ENCODE data around the gene UNK. TPM values are rescaled to one million over a fixed set of nuclear protein-coding genes. Genes with fewer than 3 reads are reported as not detected.

The UNK gene
- total and polyA plus RNA-seq, 2 of the 13 experiments (the other 11 are each of a cell fraction or from before 2014, with no cell fraction given) = 31.6 to 33.0 TPM

GRCh38 chr17:75754378-75755204 lies 30.0 kb upstream of the UNK start (continued):
- TF ChIP-seq ELK4 (CRISPR knock-in tag; IDR thresholded peaks at IDR 0.05; ENCODE audit: borderline replicate concordance) = no peak
- TF ChIP-seq TGIF2 (CRISPR knock-in tag; IDR thresholded peaks at IDR 0.05) = peak; percentile 92
- TF ChIP-seq STAT6 (CRISPR knock-in tag; IDR thresholded peaks at IDR 0.05; ENCODE audit: borderline replicate concordance) = 0 out of 2 replicates have a peak, but pooled peaks have one; percentile 64
- peak; percentile 54 for TF ChIP-seq USF2 (IDR thresholded peaks at IDR 0.05; ENCODE audit: low read depth, low read length)
- peak; percentile 80 for TF ChIP-seq USF2 (CRISPR knock-in tag; IDR thresholded peaks at IDR 0.05; ENCODE audit: borderline replicate concordance)
- no peak; the same call in 1 of the 2 replicates for TF ChIP-seq CSRNP1 (CRISPR knock-in tag; IDR thresholded peaks at IDR 0.05)
- TF ChIP-seq ZNF143 (CRISPR knock-in tag; IDR thresholded peaks at IDR 0.05) = no peak; the same call in 1 of the 2 replicates
- TF ChIP-seq IRF9 (CRISPR knock-in tag; IDR thresholded peaks at IDR 0.05; ENCODE audit: borderline replicate concordance) = no peak; the same call in 1 of the 2 replicates
- 0 out of 2 replicates have a peak, but pooled peaks have one; percentile 43 for TF ChIP-seq RBAK (CRISPR knock-in tag; IDR thresholded peaks at IDR 0.05)
- TF ChIP-seq BCLAF1 (IDR thresholded peaks at IDR 0.05) = no peak
- 0 out of 2 replicates have a peak, but pooled peaks have one; percentile 40 for TF ChIP-seq ZNF761 (CRISPR knock-in tag; conservative IDR thresholded peaks at IDR 0.05)
- TF ChIP-seq ZNF841 (CRISPR knock-in tag; IDR thresholded peaks at IDR 0.05; ENCODE audit: borderline replicate concordance) = no peak
- no peak for TF ChIP-seq TEF (CRISPR knock-in tag; IDR thresholded peaks at IDR 0.05)
- TF ChIP-seq ZSCAN25 (CRISPR knock-in tag; IDR thresholded peaks at IDR 0.05) = peak; percentile 93

Measured in HepG2 (cell line).